GM18526 (cell line): ENCODE data around the gene SLC28A1.

Experiments used
- POLR2A ChIP-seq: IDR thresholded peaks from 3 replicates; pipeline ENCODE4 v1.6.1; 2011; ENCODE audit not compliant: insufficient read length; ENCODE audit errors: extremely low read depth

SLC28A1 gene

DNA sequence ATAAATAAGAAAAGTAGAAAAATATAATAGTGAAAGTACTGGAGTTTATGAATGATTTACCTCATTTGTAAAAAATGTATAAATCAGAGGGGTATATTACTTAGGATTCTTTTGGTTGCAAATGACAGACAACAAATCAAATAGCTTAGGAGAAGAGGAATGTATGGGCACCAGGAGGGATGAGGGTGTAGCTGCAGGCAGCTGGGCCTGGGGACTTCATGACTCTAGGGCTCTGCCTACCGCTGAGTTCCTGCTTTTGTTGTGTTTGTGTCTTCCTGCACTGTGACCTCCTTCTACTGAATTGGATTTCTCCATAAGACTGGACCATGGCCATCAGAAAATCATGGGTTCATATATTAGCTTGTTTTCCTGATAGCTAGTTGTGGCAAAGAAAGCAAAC lies 69.3 kb downstream of the SLC28A1 start:
- no peak for TF ChIP-seq POLR2A

DNA sequence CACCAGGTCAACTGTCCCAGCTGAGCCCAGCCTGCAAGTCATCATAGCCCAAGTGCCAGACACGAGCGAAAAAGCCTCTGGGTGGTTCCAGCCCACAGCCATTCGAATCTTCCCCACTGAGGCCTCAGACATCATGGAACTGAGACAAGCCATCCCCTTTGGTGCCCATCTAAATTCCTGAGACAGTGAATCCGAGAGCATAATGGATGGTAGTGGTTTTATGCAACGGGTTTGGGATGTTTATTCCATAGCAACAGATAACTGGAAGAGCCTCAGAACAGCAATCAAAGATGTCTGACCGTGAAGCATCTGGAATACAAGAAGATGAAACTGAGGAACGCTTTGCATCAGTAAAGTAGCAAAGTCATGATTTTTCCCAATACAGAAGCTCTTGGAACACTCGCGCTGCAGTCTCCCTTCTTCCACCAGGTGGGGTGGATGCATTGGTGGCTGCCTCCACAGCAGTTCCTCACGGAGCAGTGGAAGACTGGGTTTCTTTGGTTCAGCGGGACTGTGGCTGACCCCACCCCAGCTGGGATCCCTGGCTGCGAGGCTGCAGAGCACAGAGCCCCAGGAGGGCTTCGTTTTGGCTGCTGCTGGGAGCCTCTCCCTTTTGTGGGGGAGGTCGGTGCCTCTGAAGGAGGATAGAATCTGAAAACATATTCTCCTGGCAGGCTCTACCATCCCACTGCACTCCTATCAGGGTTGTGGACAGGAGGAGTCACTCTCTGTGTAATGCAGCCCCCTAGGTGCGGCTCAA lies 70.8 kb downstream of the SLC28A1 start:
- TF ChIP-seq POLR2A = no peak

- TF ChIP-seq POLR2A = no peak
These were observed 71.7 kb downstream of the SLC28A1 start for GRCh38 chr15:84956199-84956598.

- TF ChIP-seq POLR2A = no peak
These were observed 76.1 kb downstream of the SLC28A1 start for GRCh38 chr15:84960391-84961113.

DNA sequence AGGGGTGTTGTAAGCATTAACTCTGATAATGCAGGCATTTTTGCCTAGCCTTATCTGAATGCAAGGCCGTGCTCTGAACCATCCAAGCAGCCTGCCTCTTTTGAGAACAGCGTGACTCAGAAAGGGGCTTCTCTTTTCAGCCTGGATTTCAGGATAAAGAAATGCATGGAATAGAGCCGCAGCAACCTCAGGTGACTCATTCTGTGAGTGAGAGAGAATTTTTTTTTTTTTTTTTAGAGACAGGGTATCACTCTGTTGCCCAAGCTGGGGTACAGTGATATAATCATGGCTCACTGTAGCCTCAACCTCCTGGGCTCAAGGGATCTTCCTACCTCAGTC lies 76.6 kb downstream of the SLC28A1 start:
- no peak for TF ChIP-seq POLR2A

- TF ChIP-seq POLR2A = no peak
These were observed 77.2 kb downstream of the SLC28A1 start for GRCh38 chr15:84961707-84962106.

DNA sequence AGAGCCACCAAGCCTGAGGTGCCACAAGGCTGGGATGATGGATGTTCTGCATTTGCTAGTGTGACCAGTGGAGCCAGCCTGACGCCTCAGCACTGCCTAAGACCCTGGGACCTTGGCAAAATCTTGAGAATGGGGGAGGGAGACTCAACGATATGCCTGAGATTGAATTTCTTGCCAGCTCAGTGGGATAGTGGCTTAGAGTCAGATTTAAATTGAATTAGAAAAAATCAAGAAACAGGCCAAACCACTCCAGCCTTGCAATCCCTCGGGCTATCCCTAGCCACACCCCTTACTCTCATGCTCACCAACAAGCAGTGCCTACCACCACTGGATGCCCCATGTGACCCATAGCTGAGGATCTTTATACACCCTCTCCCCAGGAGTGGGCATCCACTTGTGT lies 78.5 kb downstream of the SLC28A1 start:
- no peak for TF ChIP-seq POLR2A

GRCh38 chr15:84967380-84967779 lies 82.9 kb downstream of the SLC28A1 start:
- TF ChIP-seq POLR2A = no peak

GRCh38 chr15:84968301-84968700 lies 83.8 kb downstream of the SLC28A1 start:
- TF ChIP-seq POLR2A = no peak

- TF ChIP-seq POLR2A = no peak
These were observed 84.8 kb downstream of the SLC28A1 start for GRCh38 chr15:84969257-84969656.

GRCh38 chr15:84970843-84971242 lies 86.4 kb downstream of the SLC28A1 start:
- no peak for TF ChIP-seq POLR2A

DNA sequence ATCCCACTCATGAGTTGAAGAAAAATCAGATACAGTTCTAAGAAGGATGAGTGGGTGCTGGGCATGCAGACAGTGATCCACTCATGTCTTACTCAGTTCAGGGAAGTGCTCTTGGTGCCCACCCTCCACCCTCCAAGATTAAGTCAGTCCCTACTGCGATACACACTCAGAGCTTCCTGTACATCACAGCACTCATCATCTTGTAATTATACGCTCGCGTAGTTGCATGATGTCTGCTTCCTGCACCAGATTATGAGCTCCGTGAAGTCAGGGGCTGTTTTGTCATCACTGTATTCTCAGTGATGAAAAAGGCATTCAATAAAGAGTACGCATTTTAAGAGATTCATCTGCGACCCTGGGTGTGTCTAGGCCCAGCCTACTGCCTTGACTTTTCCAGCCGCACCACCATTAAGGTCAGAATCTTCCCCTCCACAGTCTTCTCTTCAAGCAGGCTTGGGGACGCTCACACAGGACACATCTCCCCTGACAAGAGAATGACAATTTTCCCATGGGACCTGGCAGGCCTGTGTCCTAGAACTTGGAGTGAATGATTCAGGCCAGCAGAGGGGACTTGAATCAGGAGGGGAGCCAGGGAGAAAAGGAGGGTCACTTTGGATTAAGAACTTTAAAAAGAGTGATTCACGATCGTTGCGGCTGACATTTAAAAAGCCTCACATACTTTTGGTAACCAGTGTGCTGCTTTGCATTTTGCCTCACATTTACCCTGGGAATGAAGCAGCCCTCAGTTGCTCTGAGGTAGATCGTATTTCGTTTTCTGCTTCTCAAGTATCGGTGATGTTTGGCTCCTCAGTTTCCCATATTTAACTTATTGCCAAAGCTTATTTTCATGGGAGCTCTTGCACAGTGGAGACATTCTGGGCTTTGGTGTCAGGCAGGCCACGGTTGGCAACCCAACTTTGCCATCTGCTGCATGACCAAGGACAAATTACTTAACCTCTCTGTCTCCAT lies 89.3 kb downstream of the SLC28A1 start:
- TF ChIP-seq POLR2A = no peak

GRCh38 chr15:84975871-84976351 lies 91.4 kb downstream of the SLC28A1 start:
- no peak for TF ChIP-seq POLR2A

- no peak for TF ChIP-seq POLR2A
These were observed 92.4 kb downstream of the SLC28A1 start for GRCh38 chr15:84976746-84977345.

DNA sequence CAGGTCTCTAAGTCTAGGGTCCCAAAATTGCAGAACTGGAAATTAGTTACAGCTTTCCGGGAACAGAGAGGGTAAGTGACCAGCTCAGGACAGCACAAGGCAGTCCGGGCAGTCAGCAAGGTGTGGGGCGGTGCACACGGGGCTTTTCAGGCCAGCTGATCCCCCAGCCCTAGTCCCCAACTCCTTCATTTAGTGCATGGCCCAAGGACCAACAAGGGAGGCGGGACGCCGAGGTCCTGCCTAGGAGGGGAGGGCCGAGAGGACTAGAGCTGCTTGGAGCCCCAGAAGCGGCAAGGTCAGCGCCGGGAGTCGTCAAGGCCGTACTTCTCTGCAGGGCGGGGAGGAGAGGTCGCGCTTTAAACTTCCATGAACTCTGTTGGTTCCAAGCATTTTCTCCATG lies 95.2 kb downstream of the SLC28A1 start:
- no peak for TF ChIP-seq POLR2A
